Middle frontal gyrus (tissue), 1 donor: ENCODE results near the gene C1orf115.
"Not testable (repeated sequence)": the region's sequence is repeated elsewhere in the genome, so short reads cannot be mapped to it uniquely, and the experiment has no call there.

Experiments used
- DNase-seq: peaks from one replicate; pipeline ENCODE4 v3.0.0-alpha.2; 2015; ENCODE audit warnings: low spot score; ENCODE audit errors: extremely low spot score

Gene C1orf115, protein sequence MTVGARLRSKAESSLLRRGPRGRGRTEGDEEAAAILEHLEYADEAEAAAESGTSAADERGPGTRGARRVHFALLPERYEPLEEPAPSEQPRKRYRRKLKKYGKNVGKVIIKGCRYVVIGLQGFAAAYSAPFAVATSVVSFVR

DNA sequence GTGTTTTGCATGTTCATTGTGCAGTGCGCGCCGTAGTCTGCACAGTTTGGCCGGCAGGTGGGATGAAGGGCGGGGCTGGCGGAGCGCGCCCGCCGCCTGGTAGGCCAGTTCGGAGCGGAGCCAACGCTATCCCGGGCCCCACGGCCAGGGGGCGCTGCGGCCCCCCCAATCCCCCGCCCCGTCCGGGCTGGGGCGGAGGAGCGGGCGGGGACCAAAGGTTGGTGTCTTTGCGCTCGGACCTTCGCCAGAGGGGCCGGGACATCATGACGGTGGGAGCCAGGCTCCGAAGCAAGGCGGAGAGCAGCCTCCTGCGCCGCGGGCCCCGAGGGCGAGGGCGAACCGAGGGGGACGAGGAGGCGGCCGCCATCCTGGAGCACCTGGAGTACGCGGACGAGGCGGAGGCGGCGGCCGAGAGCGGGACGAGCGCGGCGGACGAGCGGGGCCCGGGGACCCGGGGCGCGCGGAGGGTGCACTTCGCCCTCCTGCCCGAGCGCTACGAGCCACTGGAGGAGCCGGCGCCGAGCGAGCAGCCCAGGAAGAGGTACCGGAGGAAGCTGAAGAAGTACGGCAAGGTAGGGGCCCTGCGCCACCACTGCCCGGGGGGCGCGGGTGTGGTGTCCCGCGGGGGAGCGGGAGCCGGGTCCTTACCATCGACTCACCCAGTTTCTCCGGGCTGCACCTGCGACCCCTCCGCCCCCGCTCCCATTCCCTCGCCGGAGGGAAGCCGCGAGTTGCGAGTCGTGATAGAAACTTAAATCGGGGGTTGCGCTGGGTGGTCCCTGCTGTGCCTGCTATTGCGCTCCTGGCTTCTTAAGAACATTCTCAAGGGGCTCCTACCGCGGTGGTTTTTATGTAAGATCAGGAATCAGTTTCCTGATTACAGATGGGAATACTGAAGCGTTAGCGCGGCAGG lies at the start of gene C1orf115:
Gene C1orf115 (plus strand): TSS at position 224 of the 913 bp plus-strand sequence. CDS start 40 bp downstream, at position 264.
- DNase-seq, result no peak

DNA sequence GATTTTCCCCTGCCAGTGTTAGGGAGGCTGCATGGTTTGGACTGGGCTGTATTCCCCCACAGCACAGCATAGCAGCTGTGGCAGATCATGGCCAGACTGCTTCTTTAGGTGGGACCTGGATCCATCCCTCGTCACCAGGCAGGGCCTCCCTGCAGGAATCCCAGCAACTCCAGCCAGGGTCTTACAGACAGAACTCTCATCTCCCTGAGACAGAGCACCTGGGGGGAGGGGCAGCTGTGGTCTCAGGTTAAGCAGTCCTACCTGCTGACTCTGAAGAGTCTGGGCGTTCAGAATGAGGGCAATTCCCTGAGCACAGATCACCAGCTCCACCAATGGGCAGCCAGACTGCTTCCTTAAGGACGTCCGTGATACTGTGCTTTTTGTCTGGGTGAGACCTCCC lies 47.9 kb upstream of the C1orf115 start:
- no peak for DNase-seq

DNA sequence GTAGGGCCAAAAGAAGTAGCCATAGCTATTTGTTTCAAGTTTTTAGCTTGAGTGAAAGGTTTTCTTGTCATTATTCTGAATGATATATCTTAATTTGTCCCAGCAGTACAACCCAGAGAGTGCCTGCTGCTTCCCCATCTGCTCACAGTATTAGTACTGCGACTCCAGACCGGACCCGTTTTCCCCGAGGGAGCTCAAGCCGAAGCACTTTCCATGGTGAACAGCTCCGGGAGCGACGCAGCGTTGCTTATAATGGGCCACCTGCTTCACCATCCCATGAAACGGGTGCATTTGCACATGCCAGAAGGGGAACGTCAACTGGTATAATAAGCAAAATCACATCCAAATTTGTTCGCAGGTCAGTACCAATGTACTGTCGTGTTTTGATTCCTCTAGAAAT lies 37.2 kb upstream of the C1orf115 start:
- DNase-seq, result no peak

DNA sequence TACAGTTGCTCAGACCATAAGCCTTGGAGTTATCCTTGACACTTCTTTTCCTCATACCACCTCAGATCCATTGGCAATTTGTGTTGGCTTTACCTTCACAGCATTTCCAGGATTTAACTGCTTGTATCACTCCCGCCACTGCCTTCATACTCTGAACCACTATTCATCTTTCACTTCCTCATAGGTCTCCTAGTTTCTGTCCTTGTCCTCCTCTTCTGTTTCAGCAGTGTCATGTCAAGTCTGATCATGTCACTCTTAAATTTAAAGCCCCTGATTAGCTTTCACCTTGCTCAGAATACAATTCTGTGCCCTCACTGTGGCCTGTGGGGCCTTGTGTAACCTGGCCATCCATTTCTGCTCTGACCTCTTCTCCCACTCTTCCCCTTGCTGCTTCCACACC lies 34.7 kb upstream of the C1orf115 start:
- DNase-seq, result no peak

DNA sequence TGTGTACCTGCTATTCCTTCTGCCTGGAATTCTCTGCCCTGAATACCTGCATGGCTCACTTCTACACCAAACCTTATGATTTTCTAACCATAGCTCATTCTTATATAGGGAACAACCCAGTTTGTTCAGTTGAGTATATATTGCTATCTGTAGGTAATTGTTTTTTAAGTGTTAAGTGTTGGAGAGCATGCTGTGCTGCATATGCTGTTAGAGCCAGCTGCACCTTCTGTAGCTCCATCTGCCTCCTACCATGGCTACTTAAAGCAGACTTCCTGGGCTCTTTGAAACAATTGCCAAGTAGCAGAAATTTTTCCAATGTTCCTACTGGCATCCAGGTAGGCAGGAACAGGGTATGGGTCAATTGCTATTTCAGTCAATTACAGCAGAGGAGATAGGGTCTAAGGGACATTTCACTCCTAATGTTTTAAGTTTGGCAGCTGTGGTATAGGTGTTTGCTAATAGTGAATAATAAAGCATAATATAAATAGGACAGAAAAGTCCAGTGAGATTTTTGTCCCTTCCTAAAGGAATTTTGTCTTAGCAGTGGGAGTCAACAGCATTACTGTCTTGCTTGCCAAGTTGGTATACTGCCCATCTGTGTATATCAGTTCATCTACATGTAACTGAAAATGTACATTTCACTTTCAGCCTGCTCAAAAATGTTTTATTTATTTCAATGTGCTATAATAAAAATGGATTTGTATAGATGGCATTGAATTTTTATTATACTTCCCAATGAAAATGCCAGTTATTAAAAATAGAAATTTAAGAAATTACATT lies 34.0 kb upstream of the C1orf115 start:
- DNase-seq, result no peak

DNA sequence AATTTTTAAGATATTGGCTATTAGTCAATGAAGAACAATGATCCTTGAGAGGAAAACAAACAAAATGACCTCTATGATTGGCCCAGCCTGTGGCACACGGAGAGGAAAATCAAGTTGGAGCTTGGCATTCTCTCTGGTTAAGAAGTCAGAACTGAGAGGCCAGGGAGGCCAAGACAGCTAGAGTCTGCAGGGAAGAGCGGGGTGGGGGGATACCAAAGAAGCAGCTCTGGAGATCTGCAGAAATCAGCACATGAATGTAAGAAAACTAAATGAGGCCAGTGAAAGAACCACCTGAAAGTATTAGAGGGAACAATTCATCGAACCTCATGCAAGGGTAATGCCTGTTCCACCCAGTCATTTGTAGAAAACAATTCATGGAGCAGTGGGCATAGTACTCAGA lies 23.8 kb upstream of the C1orf115 start:
- no peak for DNase-seq

DNA sequence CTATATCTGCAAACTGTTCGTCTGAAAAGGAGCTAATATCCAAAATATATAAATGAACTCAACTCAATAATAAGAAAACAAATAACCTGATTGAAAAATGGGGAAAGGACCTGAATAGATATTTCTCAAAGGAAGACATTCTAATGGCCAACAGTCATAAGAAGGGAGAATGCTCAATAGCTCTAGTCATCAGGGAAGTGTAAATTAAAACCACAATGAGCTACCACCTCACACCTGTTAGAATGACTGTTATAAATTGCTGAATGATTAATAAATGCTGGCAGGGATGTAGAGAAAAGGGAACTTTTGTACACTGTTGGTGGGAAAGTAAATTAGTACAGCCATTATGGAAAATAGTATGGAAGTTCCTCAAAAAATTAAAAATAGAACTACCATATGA lies 21.2 kb upstream of the C1orf115 start:
- DNase-seq, result no peak

DNA sequence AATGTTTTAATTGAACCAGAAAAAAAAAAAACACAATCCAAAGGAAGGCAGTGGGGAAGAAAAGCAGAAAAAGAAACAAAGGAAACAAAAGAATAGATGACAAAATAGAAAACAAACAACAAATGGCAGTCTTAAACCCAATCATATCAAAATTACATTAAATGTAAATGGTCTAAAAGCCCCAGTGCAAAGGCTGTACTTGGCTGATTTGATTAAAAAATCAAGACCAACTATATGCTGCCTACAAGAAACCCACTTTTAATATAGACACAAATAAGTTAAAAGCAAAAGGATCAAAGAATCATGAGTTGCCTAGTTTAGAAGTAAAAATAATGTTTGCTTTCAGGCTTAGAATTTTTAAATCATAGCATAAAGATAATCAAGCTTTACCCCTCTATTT lies 19.8 kb upstream of the C1orf115 start:
- no peak for DNase-seq

DNA sequence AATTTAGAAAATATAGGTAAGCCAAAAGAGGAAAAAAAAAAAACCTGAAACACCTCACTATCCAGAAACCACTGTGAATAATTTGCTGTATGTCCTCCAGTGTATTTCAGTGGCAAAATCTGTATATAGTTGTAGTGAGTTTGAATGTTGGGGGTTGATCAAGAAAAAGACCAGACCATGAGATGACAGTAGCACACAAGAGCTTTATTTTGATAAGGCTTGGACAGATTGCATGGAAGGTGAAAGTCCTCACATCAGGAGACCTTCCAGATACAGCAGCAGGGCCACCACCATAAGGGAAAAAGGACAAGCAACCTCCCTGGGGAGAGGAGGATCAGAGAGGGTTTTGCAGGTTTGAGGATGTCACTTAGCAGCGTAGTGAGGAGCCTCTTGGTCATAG lies 16.2 kb upstream of the C1orf115 start:
- no peak for DNase-seq

DNA sequence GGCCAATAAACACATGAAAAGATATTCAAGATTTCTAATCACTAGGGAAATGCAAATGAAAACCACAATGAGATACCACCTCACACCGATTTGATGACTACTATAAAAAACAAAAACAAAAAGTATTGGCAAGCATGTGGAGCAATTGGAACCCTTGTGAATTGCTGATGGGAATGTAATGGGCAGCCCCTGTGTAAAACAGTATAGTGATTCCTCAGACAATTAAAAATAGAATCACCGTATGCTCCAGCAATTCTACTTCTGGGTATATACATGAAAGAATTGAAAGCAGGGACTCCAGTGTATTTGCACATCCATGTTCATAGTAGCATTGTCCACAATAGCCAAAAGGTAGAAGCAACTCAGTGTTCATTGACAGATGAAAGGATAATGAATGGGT lies 12.9 kb upstream of the C1orf115 start:
- DNase-seq, result no peak

DNA sequence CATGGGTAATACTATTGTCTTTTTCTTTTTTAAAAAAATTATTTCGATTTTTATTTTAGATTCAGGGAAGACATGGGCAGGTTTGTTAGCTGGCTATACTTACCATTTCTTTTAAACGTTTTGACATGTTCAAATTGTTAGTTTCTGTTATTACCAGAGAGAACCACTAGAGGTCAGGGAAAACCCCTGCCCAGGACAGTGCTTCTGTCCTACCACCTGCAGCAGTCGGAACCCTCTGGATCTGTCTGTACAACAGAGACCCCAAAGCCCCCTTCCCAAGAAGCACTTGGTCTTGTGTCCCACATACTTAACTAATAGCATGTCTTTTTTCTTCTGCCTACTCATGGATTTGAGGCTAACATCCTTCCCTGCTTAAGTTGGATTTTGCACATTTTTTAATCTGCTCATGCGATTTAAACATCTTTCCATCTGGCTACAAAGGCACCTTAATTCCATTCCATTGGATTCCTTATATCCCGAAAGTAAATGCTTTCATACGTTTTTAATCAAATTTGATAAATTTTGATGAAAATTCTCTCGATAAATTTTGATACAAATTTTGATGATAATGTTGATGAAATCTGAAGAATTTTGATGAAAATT lies 10.0 kb upstream of the C1orf115 start:
- no peak for DNase-seq

DNA sequence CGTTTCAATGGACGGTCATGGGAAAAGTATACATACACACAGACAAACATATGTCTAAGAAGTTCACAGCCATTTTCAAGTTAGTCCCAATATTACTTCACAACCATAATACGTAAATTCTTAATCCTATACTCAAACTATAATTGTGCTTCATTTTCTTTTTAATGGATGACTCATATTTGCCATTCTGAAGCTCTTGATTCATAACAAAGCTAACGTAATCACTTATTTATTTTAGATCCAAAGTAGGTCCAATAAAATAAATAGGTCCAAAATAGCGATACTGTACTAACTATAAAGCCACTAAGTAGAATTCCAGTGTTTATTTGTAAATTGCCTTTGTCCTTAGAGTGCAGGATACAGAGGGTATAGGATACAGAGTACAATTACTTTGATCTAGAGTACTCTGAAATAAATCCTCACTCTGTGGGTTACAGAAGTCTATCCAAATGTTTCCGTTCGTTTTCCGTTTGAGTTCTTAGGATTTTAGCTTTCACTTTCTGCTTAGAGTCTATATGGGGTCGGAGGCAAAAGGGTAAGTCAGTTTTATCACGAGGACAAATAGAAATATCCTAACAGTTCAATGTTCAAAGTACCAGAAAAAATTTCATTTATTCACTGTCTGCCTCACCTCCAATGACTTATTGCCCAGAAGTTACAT lies 8.8 kb upstream of the C1orf115 start:
- no peak for DNase-seq

DNA sequence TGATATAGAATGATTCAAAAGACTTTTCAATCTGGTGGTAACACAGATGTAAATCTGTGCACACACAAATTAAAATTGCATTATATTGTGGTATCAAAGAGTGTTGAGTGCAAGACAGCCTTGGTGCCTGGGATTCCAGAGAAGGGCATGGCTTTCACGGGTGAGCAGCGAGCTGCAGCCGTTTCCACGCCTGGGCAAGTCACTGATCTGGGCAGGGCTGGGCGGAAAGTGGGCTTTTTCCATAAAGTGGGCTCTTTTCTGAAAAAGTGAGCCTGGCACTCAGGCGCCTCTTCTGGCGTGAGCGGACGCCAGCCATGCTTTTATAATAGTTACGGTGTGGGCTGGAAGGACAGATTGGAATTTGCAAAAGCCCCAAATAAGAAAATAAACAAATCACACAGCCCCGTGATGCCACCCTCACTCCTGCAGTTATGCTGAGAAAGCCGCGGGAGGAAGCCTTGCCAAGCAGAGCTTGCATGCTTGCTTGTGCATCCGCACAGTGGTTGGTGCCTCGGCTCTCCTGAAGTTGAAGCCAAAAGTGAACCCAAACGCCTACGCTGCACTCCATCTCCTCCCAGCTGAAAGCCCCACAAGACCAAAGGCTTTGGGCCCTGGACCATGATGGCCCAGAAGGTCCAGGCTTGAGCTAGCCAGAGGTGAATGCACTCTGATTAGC lies 7.1 kb upstream of the C1orf115 start:
- no peak for DNase-seq

DNA sequence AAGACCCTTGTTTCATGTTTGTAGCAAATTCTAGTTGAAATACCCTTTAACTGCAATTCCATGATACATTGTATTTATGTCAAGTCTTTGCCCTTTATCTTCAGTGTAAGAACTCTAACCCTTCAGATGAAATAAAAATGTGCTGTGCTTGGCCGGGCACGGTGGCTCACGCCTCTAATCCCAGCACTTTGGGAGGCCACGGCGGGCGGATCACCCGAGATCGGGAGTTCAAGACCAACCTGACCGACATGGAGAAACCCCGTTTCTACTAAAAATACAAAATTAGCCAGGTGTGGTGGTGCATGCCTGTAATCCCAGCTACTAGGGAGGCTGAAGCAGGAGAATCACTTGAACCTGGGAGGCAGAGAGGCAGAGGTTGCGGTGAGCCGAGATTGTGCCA lies 6.4 kb upstream of the C1orf115 start:
- DNase-seq, result not testable (repeated sequence)

DNA sequence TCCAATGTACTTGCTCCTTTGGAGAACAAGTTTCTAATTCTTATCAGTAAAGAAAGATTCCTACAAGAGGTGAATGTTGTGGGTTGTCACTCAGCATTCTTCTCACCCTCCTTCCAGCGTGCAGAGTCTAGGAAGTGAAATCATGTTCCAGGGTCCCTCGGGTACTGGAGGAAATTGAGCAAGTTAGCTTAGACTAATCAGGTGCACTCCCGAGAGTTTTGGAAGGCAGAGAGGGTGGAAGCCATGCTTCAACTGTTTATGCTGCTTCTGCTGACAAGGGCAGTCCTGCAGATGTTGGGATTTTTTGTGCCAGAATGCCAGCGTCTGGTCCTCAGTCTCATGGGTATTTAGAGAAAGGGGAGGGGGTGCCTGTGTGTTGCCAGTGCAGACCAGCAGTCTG lies 5.3 kb upstream of the C1orf115 start:
- no peak for DNase-seq

DNA sequence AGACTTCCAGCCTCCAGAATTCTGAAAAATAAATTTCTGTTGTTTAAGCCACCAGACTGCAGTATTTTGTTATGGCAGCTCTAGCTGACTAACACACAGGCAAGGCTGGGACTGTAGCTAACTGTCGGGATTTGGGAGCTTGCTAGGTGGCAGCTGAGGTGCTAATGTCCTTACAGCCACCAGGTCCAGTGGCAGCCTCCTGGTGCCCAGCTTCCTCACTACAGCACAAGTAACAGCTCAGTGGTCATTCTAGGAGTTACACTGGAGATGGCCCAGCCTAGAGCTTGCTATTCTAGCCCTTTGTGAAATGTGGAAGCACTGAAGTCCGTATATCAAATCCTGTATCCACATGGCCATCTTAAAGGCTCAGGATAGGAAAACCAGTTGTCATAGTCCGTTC lies 4.3 kb upstream of the C1orf115 start:
- DNase-seq, result no peak

DNA sequence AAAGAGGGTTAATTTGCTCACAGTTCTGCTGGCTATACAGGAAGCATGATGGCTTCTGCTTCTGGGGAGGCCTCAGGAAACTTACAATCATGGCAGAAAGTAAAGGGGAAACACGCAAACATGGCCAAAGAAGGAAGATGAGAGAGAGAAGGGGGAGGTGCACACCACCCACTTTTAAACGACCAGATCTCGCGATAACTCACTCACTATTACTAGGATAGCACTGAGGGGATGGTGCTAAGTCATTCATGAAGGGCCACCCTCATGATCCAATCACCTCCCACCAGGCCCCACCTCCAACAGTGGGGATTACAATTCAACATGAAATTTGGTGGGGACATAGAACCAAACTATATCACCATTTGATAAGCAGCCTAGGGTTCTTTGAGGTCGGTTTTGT lies 2.4 kb upstream of the C1orf115 start:
- DNase-seq, result no peak

DNA sequence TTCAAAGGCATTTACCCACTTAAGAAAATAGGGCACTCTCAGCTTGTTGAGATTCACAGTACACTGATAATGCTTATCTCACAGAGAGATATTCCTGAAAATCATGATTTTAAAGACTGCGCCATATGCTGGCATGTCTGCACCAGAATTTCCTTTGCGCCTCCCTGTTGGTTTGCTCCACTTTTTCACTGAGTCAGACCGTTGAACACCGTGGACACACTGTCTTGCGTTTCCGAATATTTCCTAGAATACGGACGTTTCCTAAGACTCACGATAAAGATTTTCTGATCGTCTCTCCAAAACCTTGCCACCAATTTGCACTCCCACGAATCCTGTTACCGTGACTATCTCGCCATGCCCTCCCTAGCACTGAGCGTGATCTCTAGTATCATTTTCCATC lies 497 bp upstream of the C1orf115 start:
- DNase-seq, result no peak

DNA sequence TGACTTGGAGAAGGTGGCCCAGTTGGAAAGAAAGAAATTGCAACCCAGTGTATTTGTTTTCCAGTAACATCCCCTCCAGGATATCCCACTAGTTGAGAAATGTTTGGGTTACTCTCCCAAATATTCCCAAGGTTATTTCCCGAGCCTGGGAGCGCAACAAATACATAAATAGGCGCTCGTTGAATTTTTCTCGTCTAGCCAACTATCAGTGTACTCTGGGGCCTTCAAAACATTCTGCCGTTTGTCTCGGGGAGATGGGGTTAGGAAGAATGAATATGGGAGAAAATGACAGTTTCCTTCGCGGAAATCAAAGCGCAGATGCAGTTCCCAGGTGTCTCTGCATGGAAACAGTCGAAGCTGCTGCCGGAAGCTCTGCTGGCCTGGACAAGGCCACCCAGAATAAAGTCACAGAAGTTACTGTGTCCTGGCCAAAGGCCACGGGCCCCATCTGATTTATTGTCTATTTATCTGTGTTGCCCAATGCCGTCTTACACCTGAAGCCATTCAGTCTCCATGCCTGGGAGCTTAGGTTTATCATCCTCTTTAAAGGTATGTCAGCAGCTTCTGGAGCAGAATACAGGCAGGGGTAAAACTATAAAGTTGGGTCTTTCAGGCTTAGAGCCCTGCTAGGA lies 1.0 kb downstream of the C1orf115 start:
- DNase-seq, result no peak
